ENCODE data around the gene MBOAT2.

Gene MBOAT2

GRCh38 chr2:9003366-9003615 lies 193 bp downstream of the MBOAT2 start:
- peak overlapping the region; percentile 95 for H2AFZ ChIP-seq (ENCODE audit: insufficient read depth, low read length, poor library complexity)
- no peak overlapping the region for H2BK12ac ChIP-seq (ENCODE audit: low read length)
- no peak overlapping the region for H3K4ac ChIP-seq (ENCODE audit: low read depth, low read length)
- H4K8ac ChIP-seq (ENCODE audit: low read depth, low read length): peak overlapping the region; percentile 81
- H2AK5ac ChIP-seq (ENCODE audit: low read length): no peak overlapping the region
- H3K36me3 ChIP-seq (ENCODE audit: control insufficient read depth in 1 of 2, insufficient read depth in 2 of 2, low read length in 2 of 2): no peaks in the 10 kb centered on the region
- H3K79me2 ChIP-seq (ENCODE audit: control insufficient read depth, insufficient read depth, low read length, poor library complexity): peaks cover 7% of the 10 kb centered on the region
- H3K9me3 ChIP-seq (ENCODE audit: insufficient read depth, low read depth, low read length): no peaks in the 10 kb centered on the region
- peaks cover 0 to 9% of the 10 kb centered on the region in 2 experiments for H3K4me1 ChIP-seq (ENCODE audit: control insufficient read depth in 1 of 2, insufficient read depth in 2 of 2, low read length in 2 of 2)
- no peak overlapping the region for H2BK5ac ChIP-seq (ENCODE audit: low read depth, low read length, poor library complexity)
- H4K12ac ChIP-seq (ENCODE audit: low read depth, low read length): no peak overlapping the region
- H3K9ac ChIP-seq (ENCODE audit: low read length): peak overlapping the region; percentile 74
- H3K18ac ChIP-seq (ENCODE audit: low read length): peak overlapping the region; percentile 35
- no peak overlapping the region for H3K23ac ChIP-seq (ENCODE audit: low read length)
- H3K14ac ChIP-seq (ENCODE audit: low read length): peak overlapping the region; percentile 67
- no peaks in the 10 kb centered on the region for H3K27me3 ChIP-seq (ENCODE audit: insufficient read depth, low read length)
- WGBS (ENCODE audit: extremely low coverage, insufficient coverage, insufficient read length): no CpG with 5 or more reads among the region's 25 CpGs
- peaks cover 8% of the 10 kb centered on the region for H3K79me1 ChIP-seq (ENCODE audit: low read length)
- peak overlapping the region; percentile 83 for H3K4me2 ChIP-seq (ENCODE audit: low read length)
- DNase-seq: no peak
- H3K27ac ChIP-seq (ENCODE audit: low read depth, low read length): no peak overlapping the region
- H4K91ac ChIP-seq (ENCODE audit: low read depth, low read length): peak overlapping the region; percentile 53
- peak overlapping the region; percentile 88 for H3K4me3 ChIP-seq (ENCODE audit: low read depth, low read length)
- H2BK120ac ChIP-seq (ENCODE audit: insufficient read depth, low read length, poor library complexity): peak overlapping the region; percentile 53

DNA sequence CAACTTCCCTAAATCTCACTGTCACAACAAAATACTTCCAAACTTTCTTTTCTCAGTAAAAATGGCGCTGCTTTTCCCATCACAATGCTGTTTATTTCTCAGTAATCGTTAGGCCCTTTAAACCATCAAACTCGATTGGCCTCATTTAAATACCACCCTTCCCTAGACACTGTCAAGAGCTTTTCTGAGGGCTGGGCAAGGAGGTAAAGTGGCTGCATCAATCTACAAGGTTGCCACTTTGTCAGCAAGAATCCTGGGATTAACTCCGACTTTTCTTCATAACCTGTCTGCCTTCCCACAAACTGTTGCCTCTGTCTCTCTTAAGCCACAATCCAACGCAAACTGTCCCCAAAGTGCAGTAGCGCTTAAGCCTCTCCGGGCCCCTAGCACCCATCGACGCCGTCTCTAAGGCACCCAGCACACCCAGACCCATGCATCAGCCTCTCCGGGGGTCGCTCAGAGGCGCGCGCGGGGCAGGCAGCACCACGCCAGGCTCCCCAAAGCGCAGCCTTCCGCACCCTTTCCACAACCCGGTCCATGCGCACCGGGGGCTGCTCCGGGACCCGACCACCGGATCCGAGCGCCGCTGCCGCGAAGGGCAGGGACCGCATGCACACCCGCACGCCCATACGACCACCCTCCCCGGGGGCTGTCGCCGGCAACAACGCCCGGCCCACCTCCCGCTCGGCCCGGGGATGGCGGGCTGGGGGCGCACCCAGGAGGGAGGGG lies 683 bp downstream of the MBOAT2 start:
- Histone ChIP-seq H3K36me3 (ENCODE audit: control insufficient read depth in 1 of 2, insufficient read depth in 2 of 2, low read length in 2 of 2) (no peaks in the 10 kb centered on the region), H4K91ac (ENCODE audit: low read depth, low read length) (no peak overlapping the region), H3K4ac (ENCODE audit: low read depth, low read length) (peak overlapping the region; percentile 65), H3K79me2 (ENCODE audit: control insufficient read depth, insufficient read depth, low read length, poor library complexity) (peaks cover 7% of the 10 kb centered on the region), H3K4me1 (ENCODE audit: control insufficient read depth in 1 of 2, insufficient read depth in 2 of 2, low read length in 2 of 2) (peaks cover 0 to 9% of the 10 kb centered on the region in 2 experiments), H2BK5ac (ENCODE audit: low read depth, low read length, poor library complexity) (no peak overlapping the region), H3K9me3 (ENCODE audit: insufficient read depth, low read depth, low read length) (no peaks in the 10 kb centered on the region), H3K9ac (ENCODE audit: low read length) (peak overlapping the region; percentile 47), H2BK120ac (ENCODE audit: insufficient read depth, low read length, poor library complexity) (no peak overlapping the region), H3K79me1 (ENCODE audit: low read length) (peaks cover 8% of the 10 kb centered on the region), H3K23ac (ENCODE audit: low read length) (no peak overlapping the region), H2AFZ (ENCODE audit: insufficient read depth, low read length, poor library complexity) (peak overlapping the region; percentile 95), H4K12ac (ENCODE audit: low read depth, low read length) (no peak overlapping the region), H3K18ac (ENCODE audit: low read length) (peak overlapping the region; percentile 32), H2AK5ac (ENCODE audit: low read length) (no peak overlapping the region), H3K27me3 (ENCODE audit: insufficient read depth, low read length) (no peaks in the 10 kb centered on the region), H3K4me3 (ENCODE audit: low read depth, low read length) (peak overlapping the region; percentile 88), H3K4me2 (ENCODE audit: low read length) (peak overlapping the region; percentile 83), H2BK12ac (ENCODE audit: low read length) (no peak overlapping the region), H3K27ac (ENCODE audit: low read depth, low read length) (no peak overlapping the region), H3K14ac (ENCODE audit: low read length) (peak overlapping the region; percentile 8), H4K8ac (ENCODE audit: low read depth, low read length) (peak overlapping the region; percentile 14)
- no CpG with 5 or more reads among the region's 44 CpGs for WGBS (ENCODE audit: extremely low coverage, insufficient coverage, insufficient read length)
- DNase-seq: no peak

DNA sequence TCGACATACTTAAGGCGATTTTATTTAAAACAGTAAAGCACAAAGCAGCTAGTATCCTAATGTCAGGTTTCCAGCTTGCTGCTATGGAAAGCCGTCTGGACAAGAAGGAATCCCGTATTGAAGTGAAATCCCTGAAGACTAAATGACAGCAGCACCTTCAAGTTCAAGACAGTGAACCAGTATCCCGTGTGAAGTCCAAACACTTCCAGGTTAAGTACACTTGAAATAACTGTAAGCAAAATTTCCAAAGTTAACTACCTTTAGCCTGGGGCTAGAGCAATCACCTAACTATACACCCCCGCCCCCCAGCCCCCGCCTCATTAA lies 1.2 kb downstream of the MBOAT2 start:
- no peak overlapping the region for H2BK5ac ChIP-seq (ENCODE audit: low read depth, low read length, poor library complexity)
- H3K9ac ChIP-seq (ENCODE audit: low read length): no peak overlapping the region
- H4K8ac ChIP-seq (ENCODE audit: low read depth, low read length): no peak overlapping the region
- H3K27ac ChIP-seq (ENCODE audit: low read depth, low read length): no peak overlapping the region
- H3K18ac ChIP-seq (ENCODE audit: low read length): no peak overlapping the region
- no peaks in the 10 kb centered on the region for H3K9me3 ChIP-seq (ENCODE audit: insufficient read depth, low read depth, low read length)
- peaks cover 8% of the 10 kb centered on the region for H3K79me1 ChIP-seq (ENCODE audit: low read length)
- H2BK12ac ChIP-seq (ENCODE audit: low read length): no peak overlapping the region
- no peak overlapping the region for H2AFZ ChIP-seq (ENCODE audit: insufficient read depth, low read length, poor library complexity)
- peaks cover 7% of the 10 kb centered on the region for H3K79me2 ChIP-seq (ENCODE audit: control insufficient read depth, insufficient read depth, low read length, poor library complexity)
- H3K4ac ChIP-seq (ENCODE audit: low read depth, low read length): no peak overlapping the region
- no peak overlapping the region for H2BK120ac ChIP-seq (ENCODE audit: insufficient read depth, low read length, poor library complexity)
- H3K14ac ChIP-seq (ENCODE audit: low read length): no peak overlapping the region
- no CpG with 5 or more reads among the region's 7 CpGs for WGBS (ENCODE audit: extremely low coverage, insufficient coverage, insufficient read length)
- no peak for DNase-seq
- H3K27me3 ChIP-seq (ENCODE audit: insufficient read depth, low read length): no peaks in the 10 kb centered on the region
- no peak overlapping the region for H3K4me3 ChIP-seq (ENCODE audit: low read depth, low read length)
- no peaks in the 10 kb centered on the region for H3K36me3 ChIP-seq (ENCODE audit: control insufficient read depth in 1 of 2, insufficient read depth in 2 of 2, low read length in 2 of 2)
- no peak overlapping the region for H4K12ac ChIP-seq (ENCODE audit: low read depth, low read length)
- peaks cover 0 to 9% of the 10 kb centered on the region in 2 experiments for H3K4me1 ChIP-seq (ENCODE audit: control insufficient read depth in 1 of 2, insufficient read depth in 2 of 2, low read length in 2 of 2)
- peak overlapping the region; percentile 83 for H3K4me2 ChIP-seq (ENCODE audit: low read length)
- H4K91ac ChIP-seq (ENCODE audit: low read depth, low read length): no peak overlapping the region
- H3K23ac ChIP-seq (ENCODE audit: low read length): no peak overlapping the region
- no peak overlapping the region for H2AK5ac ChIP-seq (ENCODE audit: low read length)

GRCh38 chr2:9001778-9002177 lies 1.7 kb downstream of the MBOAT2 start:
- Histone ChIP-seq H3K14ac (ENCODE audit: low read length) (no peak overlapping the region), H3K23ac (ENCODE audit: low read length) (no peak overlapping the region), H3K27ac (ENCODE audit: low read depth, low read length) (no peak overlapping the region), H3K4ac (ENCODE audit: low read depth, low read length) (no peak overlapping the region), H3K4me3 (ENCODE audit: low read depth, low read length) (no peak overlapping the region), H2BK12ac (ENCODE audit: low read length) (no peak overlapping the region), H2BK5ac (ENCODE audit: low read depth, low read length, poor library complexity) (no peak overlapping the region), H3K79me2 (ENCODE audit: control insufficient read depth, insufficient read depth, low read length, poor library complexity) (peaks cover 7% of the 10 kb centered on the region), H2AFZ (ENCODE audit: insufficient read depth, low read length, poor library complexity) (no peak overlapping the region), H4K12ac (ENCODE audit: low read depth, low read length) (no peak overlapping the region), H3K4me2 (ENCODE audit: low read length) (no peak overlapping the region), H4K91ac (ENCODE audit: low read depth, low read length) (no peak overlapping the region), H3K18ac (ENCODE audit: low read length) (no peak overlapping the region), H3K79me1 (ENCODE audit: low read length) (peaks cover 8% of the 10 kb centered on the region), H3K27me3 (ENCODE audit: insufficient read depth, low read length) (no peaks in the 10 kb centered on the region), H2AK5ac (ENCODE audit: low read length) (no peak overlapping the region), H3K36me3 (ENCODE audit: control insufficient read depth in 1 of 2, insufficient read depth in 2 of 2, low read length in 2 of 2) (no peaks in the 10 kb centered on the region), H3K9ac (ENCODE audit: low read length) (no peak overlapping the region), H3K9me3 (ENCODE audit: insufficient read depth, low read depth, low read length) (no peaks in the 10 kb centered on the region), H2BK120ac (ENCODE audit: insufficient read depth, low read length, poor library complexity) (no peak overlapping the region), H3K4me1 (ENCODE audit: control insufficient read depth in 1 of 2, insufficient read depth in 2 of 2, low read length in 2 of 2) (peaks cover 0 to 9% of the 10 kb centered on the region in 2 experiments), H4K8ac (ENCODE audit: low read depth, low read length) (no peak overlapping the region)
- WGBS (ENCODE audit: extremely low coverage, insufficient coverage, insufficient read length): no CpG with 5 or more reads among the region's 8 CpGs
- DNase-seq: no peak
